Neural cell (in vitro differentiated cells): ENCODE results near the gene CDK7. TPM values are rescaled to one million over a fixed set of nuclear protein-coding genes. Genes with fewer than 3 reads are reported as not detected.

Experiments used
- H2AFZ ChIP-seq: fragments of 200-600, 300-800 bp; sonication (generic), shearing (Covaris generic); 2 replicates; pipeline ENCODE4 v1.6.0; 2014; ENCODE audit warnings: low read depth, mild to moderate bottlenecking, antibody characterized with exemption, low read length, moderate library complexity
- H3F3A ChIP-seq: fragments of 200-600 bp; shearing (Covaris generic); 2 replicates; pipeline ENCODE4 v1.6.1; 2016; ENCODE audit warnings: mild to moderate bottlenecking, moderate library complexity, mixed read lengths, antibody characterized with exemption, low read length; ENCODE audit not compliant: insufficient read depth, poor library complexity, severe bottlenecking
- H3K27ac ChIP-seq: fragments of 200-600, 300-800 bp; sonication (generic), shearing (Covaris generic); 2 replicates; pipeline ENCODE4 v1.5.1; 2014; ENCODE audit warnings: mild to moderate bottlenecking, low read length, moderate library complexity
- H3K27me3 ChIP-seq: fragments of 300-800, 200-600 bp; sonication (generic), shearing (Covaris generic); 2 replicates; pipeline ENCODE4 v1.6.0; 2014; ENCODE audit warnings: mild to moderate bottlenecking, low read depth, low read length, moderate library complexity; ENCODE audit not compliant: insufficient read depth
- H3K36me3 ChIP-seq: fragments of 300-800, 200-600 bp; sonication (generic), shearing (Covaris generic); 2 replicates; pipeline ENCODE4 v1.5.1; 2014; ENCODE audit warnings: mild to moderate bottlenecking, antibody characterized with exemption, low read length, moderate library complexity; ENCODE audit not compliant: insufficient read depth
- H3K4me2 ChIP-seq: fragments of 300-800, 200-600 bp; sonication (generic), shearing (Covaris generic); 2 replicates; pipeline ENCODE4 v1.6.0; 2014; ENCODE audit warnings: mild to moderate bottlenecking, low read length
- H3K4me3 ChIP-seq: fragments of 300-800, 200-600 bp; sonication (generic), shearing (Covaris generic); 2 replicates; pipeline ENCODE4 v1.5.1; 2014; ENCODE audit warnings: mild to moderate bottlenecking, low read length, moderate library complexity
- H3K79me2 ChIP-seq: fragments of 200-600 bp; shearing (Covaris generic); replicated peaks from 2 replicates; pipeline ENCODE4 v1.6.0; 2014; ENCODE audit warnings: mild to moderate bottlenecking, low read length, moderate library complexity; ENCODE audit not compliant: insufficient read depth
- H3K9ac ChIP-seq: fragments of 300-800, 200-600 bp; sonication (generic), shearing (Covaris generic); 2 replicates; pipeline ENCODE4 v1.6.1; 2016; ENCODE audit warnings: mild to moderate bottlenecking, low read length, mixed read lengths
- H3K9me2 ChIP-seq: fragments of 200-600 bp; shearing (Covaris generic); 2 replicates; pipeline ENCODE4 v1.6.1; 2016; ENCODE audit warnings: mild to moderate bottlenecking, low read length, mixed read lengths; ENCODE audit not compliant: insufficient read depth
- H3K9me3 ChIP-seq: fragments of 200-600, 300-800 bp; sonication (generic), shearing (Covaris generic); 2 replicates; pipeline ENCODE4 v1.6.1; 2016; ENCODE audit warnings: mild to moderate bottlenecking, mixed run types, low read length, moderate library complexity, mixed read lengths
- H4K20me1 ChIP-seq: fragments of 200-600 bp; shearing (Covaris generic); 2 replicates; pipeline ENCODE4 v1.6.1; 2016; ENCODE audit warnings: mild to moderate bottlenecking, mixed run types; ENCODE audit not compliant: insufficient read depth
- EP300 ChIP-seq: fragments of 450-650 bp; conservative IDR thresholded peaks from 2 replicates; pipeline ENCODE4 v1.6.1; 2014; ENCODE audit warnings: antibody characterized with exemption, mild to moderate bottlenecking, moderate library complexity; ENCODE audit not compliant: poor library complexity, severe bottlenecking
- EZH2 ChIP-seq: fragments of 200-600, 300-800 bp; shearing (Covaris generic), sonication (generic); IDR thresholded peaks from 2 replicates; pipeline ENCODE4 v1.6.1; 2014; ENCODE audit warnings: antibody characterized with exemption, low read length, borderline replicate concordance, mild to moderate bottlenecking; ENCODE audit not compliant: insufficient read depth, poor library complexity, severe bottlenecking
- MXI1 ChIP-seq: fragments of 450-650 bp; conservative IDR thresholded peaks from 2 replicates; pipeline ENCODE4 v1.6.1; 2014; ENCODE audit warnings: antibody characterized with exemption, mild to moderate bottlenecking; ENCODE audit not compliant: poor library complexity, severe bottlenecking
- POLR2AphosphoS5 ChIP-seq: IDR thresholded peaks from 2 replicates; pipeline ENCODE4 v1.6.1; 2012
- RAD21 ChIP-seq: fragments of 450-650 bp; conservative IDR thresholded peaks from 2 replicates; pipeline ENCODE4 v1.6.1; 2014; ENCODE audit warnings: antibody characterized with exemption, mild to moderate bottlenecking, moderate library complexity
- REST ChIP-seq: IDR thresholded peaks from 2 replicates; pipeline ENCODE4 v1.6.1; 2012; ENCODE audit warnings: borderline replicate concordance
- SMC3 ChIP-seq: fragments of 450-650 bp; conservative IDR thresholded peaks from 2 replicates; pipeline ENCODE4 v1.6.1; 2014; ENCODE audit warnings: antibody characterized with exemption, mild to moderate bottlenecking, moderate library complexity; ENCODE audit not compliant: poor library complexity
- TAF1 ChIP-seq: IDR thresholded peaks from 2 replicates; pipeline ENCODE4 v1.6.1; 2012; ENCODE audit warnings: low read depth
- polyA plus RNA-seq: library from polyadenylated mRNA; depleted of rRNA; stranded (reverse); fragments of >200 nt; gene quantifications from 2 replicates; pipeline ENCODE4 v1.2.3, GENCODE V29; 2014
- TF ChIP-seq, protein P1 (sequence below): fragments of 450-650 bp; IDR thresholded peaks from 2 replicates; pipeline ENCODE4 v1.5.1; 2014; ENCODE audit warnings: antibody characterized with exemption, mild to moderate bottlenecking, moderate library complexity; ENCODE audit not compliant: poor library complexity, severe bottlenecking

CDK7 gene
- polyA plus RNA-seq, 1 donor from 2014 or later, result 44.2 TPM

DNA sequence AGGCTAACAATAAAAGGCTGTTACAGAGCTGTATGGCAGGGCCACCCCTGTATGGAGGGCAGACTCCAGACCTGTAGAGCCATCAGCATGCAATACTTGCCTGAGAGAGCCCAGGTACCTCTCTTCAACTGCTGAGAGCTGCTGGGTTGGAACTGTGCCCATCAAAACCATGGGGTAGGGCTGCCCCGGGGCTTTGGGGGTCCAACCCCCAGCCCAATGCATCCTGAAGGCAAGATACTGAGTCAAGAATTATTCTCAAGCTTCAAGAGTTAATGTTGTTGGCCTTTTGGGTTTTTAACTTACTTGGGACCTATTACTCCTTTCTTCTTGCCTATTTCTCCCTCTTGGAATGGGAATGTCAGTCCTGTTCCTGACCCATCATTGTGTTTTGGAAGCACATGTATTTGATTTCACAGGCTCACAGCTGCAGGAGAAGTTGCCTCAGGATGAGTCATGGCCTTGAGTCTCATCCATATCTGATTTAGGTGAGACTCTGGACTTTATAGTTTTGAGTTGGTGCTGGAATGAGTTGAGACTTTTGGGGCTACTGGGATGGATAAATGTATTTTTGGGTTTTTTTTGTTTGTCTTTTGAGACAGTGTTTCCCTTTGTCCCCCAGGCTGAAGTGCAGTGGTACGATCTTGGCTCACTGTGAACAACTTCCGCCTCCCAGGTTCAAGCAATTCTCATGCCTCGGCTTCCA, 21.0 kb upstream of the CDK7 start:
- Histone ChIP-seq H2AFZ (no peak overlapping the region), H3K9me2 (no peaks in the 10 kb centered on the region), H4K20me1 (no peaks in the 10 kb centered on the region), H3K4me2 (no peak overlapping the region), H3K79me2 (peaks cover 6% of the 10 kb centered on the region), H3K27ac (no peak overlapping the region), H3K36me3 (no peaks in the 10 kb centered on the region), H3K27me3 (no peaks in the 10 kb centered on the region), H3F3A (no peaks in the 10 kb centered on the region), H3K4me3 (no peak overlapping the region), H3K9ac (no peak overlapping the region), H3K9me3 (no peaks in the 10 kb centered on the region)
- no peak for TF ChIP-seq MXI1
- no peak for TF ChIP-seq SMC3
- no peak for TF ChIP-seq EZH2
- TF ChIP-seq TAF1, result no peak
- no peak for TF ChIP-seq RAD21
- TF ChIP-seq, protein P1, sequence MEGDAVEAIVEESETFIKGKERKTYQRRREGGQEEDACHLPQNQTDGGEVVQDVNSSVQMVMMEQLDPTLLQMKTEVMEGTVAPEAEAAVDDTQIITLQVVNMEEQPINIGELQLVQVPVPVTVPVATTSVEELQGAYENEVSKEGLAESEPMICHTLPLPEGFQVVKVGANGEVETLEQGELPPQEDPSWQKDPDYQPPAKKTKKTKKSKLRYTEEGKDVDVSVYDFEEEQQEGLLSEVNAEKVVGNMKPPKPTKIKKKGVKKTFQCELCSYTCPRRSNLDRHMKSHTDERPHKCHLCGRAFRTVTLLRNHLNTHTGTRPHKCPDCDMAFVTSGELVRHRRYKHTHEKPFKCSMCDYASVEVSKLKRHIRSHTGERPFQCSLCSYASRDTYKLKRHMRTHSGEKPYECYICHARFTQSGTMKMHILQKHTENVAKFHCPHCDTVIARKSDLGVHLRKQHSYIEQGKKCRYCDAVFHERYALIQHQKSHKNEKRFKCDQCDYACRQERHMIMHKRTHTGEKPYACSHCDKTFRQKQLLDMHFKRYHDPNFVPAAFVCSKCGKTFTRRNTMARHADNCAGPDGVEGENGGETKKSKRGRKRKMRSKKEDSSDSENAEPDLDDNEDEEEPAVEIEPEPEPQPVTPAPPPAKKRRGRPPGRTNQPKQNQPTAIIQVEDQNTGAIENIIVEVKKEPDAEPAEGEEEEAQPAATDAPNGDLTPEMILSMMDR, result no peak
- no peak for TF ChIP-seq REST
- no peak for TF ChIP-seq POLR2AphosphoS5
- TF ChIP-seq EP300, result no peak

DNA sequence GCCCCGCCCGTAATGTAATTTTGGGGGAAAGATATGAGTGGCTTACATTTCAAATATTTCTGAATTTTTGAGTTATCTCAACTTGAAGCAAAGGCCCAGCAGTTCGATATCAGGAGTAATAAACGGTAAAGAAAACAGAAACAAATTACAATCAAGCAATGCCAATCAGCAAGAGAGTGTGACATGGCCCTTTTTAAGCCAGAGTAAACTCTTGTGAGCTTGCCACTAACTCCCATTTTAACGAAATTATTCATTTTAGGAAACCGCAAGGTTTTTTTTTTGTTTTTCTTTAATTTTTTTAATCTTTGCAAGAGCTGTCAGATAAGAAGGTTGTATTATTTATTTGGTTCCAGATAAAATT, 17.6 kb upstream of the CDK7 start:
- Histone ChIP-seq H3K27me3 (no peaks in the 10 kb centered on the region), H3K4me3 (peak overlapping the region; percentile 93), H2AFZ (peak overlapping the region; percentile 98), H3K9me3 (no peaks in the 10 kb centered on the region), H3K4me2 (peak overlapping the region; percentile 95), H3K27ac (peak overlapping the region; percentile 92), H3K9me2 (no peaks in the 10 kb centered on the region), H3F3A (no peaks in the 10 kb centered on the region), H4K20me1 (no peaks in the 10 kb centered on the region), H3K79me2 (peaks cover 16% of the 10 kb centered on the region), H3K9ac (peak overlapping the region; percentile 94), H3K36me3 (no peaks in the 10 kb centered on the region)
- TF ChIP-seq SMC3 (no peak), EP300 (no peak), RAD21 (no peak), POLR2AphosphoS5 (no peak), REST (no peak), MXI1 (no peak), EZH2 (no peak), TAF1 (no peak)
- TF ChIP-seq, protein P1, result no peak
